ENCODE measurements around the gene KRTAP5-7. TPM values are rescaled to one million over a fixed set of nuclear protein-coding genes. Genes with fewer than 3 reads are reported as not detected.

KRTAP5-7 gene
- polyA plus RNA-seq, 1 donor from 2014 or later: 0.56 TPM

DNA sequence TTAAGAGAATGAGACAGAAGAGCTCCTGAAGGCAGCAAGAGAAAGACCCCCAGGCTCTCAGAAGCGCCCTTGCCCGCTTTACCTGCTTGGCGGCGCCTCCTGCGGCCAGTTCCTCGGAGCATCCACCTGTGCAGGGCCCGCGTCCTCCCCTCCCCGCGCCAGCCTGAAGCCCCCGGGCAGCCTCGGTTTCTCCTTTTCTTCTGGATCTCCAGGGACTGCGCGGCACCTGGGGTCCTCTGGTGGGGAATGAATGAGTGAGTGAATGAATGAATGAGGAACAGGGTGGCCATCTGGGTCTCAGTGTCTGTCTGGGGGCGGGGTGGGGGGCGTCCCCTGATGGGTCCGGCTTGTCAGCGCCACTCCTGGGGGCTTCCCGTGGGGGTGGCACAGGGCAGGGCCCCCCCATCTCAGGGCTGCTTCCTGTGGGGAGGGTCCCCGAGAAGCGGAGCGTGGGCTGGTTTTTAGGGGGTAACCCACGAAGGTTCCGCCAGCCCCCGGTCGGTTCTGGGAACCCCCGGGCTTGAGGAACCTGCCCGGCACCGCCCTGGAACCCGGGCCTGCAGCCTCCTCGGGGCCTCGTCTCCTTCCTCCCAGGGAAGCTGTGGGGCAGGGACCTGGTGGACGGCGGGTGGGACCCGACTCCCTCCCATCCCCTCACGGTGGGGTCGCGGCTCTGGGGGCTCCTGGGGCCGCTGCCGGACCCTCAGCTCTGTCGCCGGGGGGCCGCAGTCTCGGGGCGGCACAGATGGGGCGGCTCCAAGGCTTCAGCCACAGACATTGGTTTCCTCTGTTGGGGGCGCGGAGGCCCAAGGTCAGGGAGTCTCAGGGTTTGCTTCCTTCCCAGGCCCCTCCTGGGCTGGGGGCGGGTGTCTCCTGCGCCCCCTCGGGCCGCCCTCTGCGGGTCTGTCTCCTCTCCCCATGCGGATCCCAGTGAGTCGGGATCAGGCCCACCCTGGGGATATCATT is 8.3 kb upstream of the KRTAP5-7 start:
- TF ChIP-seq REST (IDR thresholded peaks at IDR 0.05; ENCODE audit: borderline replicate concordance) (no peak), POLR2AphosphoS5 (IDR thresholded peaks at IDR 0.05) (no peak), TAF1 (IDR thresholded peaks at IDR 0.05; ENCODE audit: low read depth) (no peak), RAD21 (conservative IDR thresholded peaks at IDR 0.05) (no peak)

GRCh38 chr11:71519546-71519945 is 7.5 kb upstream of the KRTAP5-7 start:
- H3K4me3 ChIP-seq (ENCODE audit: low read length): no peak overlapping the region
- no peaks in the 10 kb centered on the region for H3F3A ChIP-seq (ENCODE audit: insufficient read depth, low read length, poor library complexity, severe bottlenecking)
- TF ChIP-seq EP300 (conservative IDR thresholded peaks at IDR 0.05; ENCODE audit: poor library complexity, severe bottlenecking) (no peak), EZH2 (IDR thresholded peaks at IDR 0.05; ENCODE audit: borderline replicate concordance, insufficient read depth, low read length, poor library complexity, severe bottlenecking) (no peak), CTCF (IDR thresholded peaks at IDR 0.05; ENCODE audit: poor library complexity, severe bottlenecking) (no peak), RAD21 (conservative IDR thresholded peaks at IDR 0.05) (no peak), POLR2AphosphoS5 (IDR thresholded peaks at IDR 0.05) (no peak), MXI1 (conservative IDR thresholded peaks at IDR 0.05; ENCODE audit: poor library complexity, severe bottlenecking) (no peak), REST (IDR thresholded peaks at IDR 0.05; ENCODE audit: borderline replicate concordance) (no peak), SMC3 (conservative IDR thresholded peaks at IDR 0.05; ENCODE audit: poor library complexity) (no peak), TAF1 (IDR thresholded peaks at IDR 0.05; ENCODE audit: low read depth) (no peak)
- H3K9ac ChIP-seq (ENCODE audit: low read length): no peak overlapping the region
- H2AFZ ChIP-seq (ENCODE audit: low read depth, low read length): no peak overlapping the region
- H3K9me2 ChIP-seq (ENCODE audit: insufficient read depth, low read length): no peaks in the 10 kb centered on the region
- H3K27ac ChIP-seq (ENCODE audit: low read length): no peak overlapping the region
- no peak overlapping the region for H3K4me2 ChIP-seq (ENCODE audit: low read length)
- H3K9me3 ChIP-seq (ENCODE audit: low read length): no peaks in the 10 kb centered on the region
- no peaks in the 10 kb centered on the region for H4K20me1 ChIP-seq (ENCODE audit: insufficient read depth)
- H3K36me3 ChIP-seq (ENCODE audit: insufficient read depth, low read length): no peaks in the 10 kb centered on the region
- H3K27me3 ChIP-seq (ENCODE audit: insufficient read depth, low read depth, low read length): no peaks in the 10 kb centered on the region
- H3K79me2 ChIP-seq (replicated peaks; ENCODE audit: insufficient read depth, low read length): no peaks in the 10 kb centered on the region

More for the DNA sequence above, 8.3 kb upstream of the KRTAP5-7 start:
- Histone ChIP-seq H2AFZ (ENCODE audit: low read depth, low read length) (no peak overlapping the region), H3K9me2 (ENCODE audit: insufficient read depth, low read length) (no peaks in the 10 kb centered on the region), H3K9me3 (ENCODE audit: low read length) (no peaks in the 10 kb centered on the region), H4K20me1 (ENCODE audit: insufficient read depth) (no peaks in the 10 kb centered on the region), H3K79me2 (replicated peaks; ENCODE audit: insufficient read depth, low read length) (no peaks in the 10 kb centered on the region), H3K9ac (ENCODE audit: low read length) (no peak overlapping the region), H3K4me3 (ENCODE audit: low read length) (no peak overlapping the region), H3F3A (ENCODE audit: insufficient read depth, low read length, poor library complexity, severe bottlenecking) (no peaks in the 10 kb centered on the region), H3K27ac (ENCODE audit: low read length) (no peak overlapping the region), H3K27me3 (ENCODE audit: insufficient read depth, low read depth, low read length) (no peaks in the 10 kb centered on the region), H3K36me3 (ENCODE audit: insufficient read depth, low read length) (no peaks in the 10 kb centered on the region), H3K4me2 (ENCODE audit: low read length) (no peak overlapping the region)

All from neural cell (in vitro differentiated cells).